ENCODE data around the gene GCH1. TPM values are rescaled to one million over a fixed set of nuclear protein-coding genes. Genes with fewer than 3 reads are reported as not detected.

GCH1 gene
- 3.5 to 3.8 TPM (median 3.7 TPM) in 5 replicates for total RNA-seq (2022; extraction: Qiagen RNA extraction; ENCODE audit: low read depth)

GRCh38 chr14:54902521-54903420, at the start of gene GCH1:
TSS of gene GCH1 (minus strand) at chr14:54902826. CDS start at chr14:54902663, 163 bp downstream.

Other genes starting within 250 kb of the GCH1 start
- gene WDHD1, start 124.3 kb upstream of the GCH1 start, total RNA-seq (2022; extraction: Qiagen RNA extraction; ENCODE audit: low read depth) = 9.9 to 14.1 TPM (median 13.0 TPM) in 5 replicates
- 7.5 to 10.3 TPM (median 8.8 TPM) in 5 replicates for gene SOCS4, start 124.4 kb upstream of the GCH1 start, total RNA-seq (2022; extraction: Qiagen RNA extraction; ENCODE audit: low read depth)
- gene MAPK1IP1L, start 148.8 kb upstream of the GCH1 start, total RNA-seq (2022; extraction: Qiagen RNA extraction; ENCODE audit: low read depth) = 96.3 to 118 TPM (median 103 TPM) in 5 replicates
- 159 to 192 TPM (median 186 TPM) in 5 replicates for gene LGALS3, start 226.4 kb upstream of the GCH1 start, total RNA-seq (2022; extraction: Qiagen RNA extraction; ENCODE audit: low read depth)